Brain microvascular endothelial cell (primary cell): Measurements from ENCODE around the gene CES1.
"Not testable (repeated sequence)": the region's sequence is repeated elsewhere in the genome, so short reads cannot be mapped to it uniquely, and the experiment has no call there.

Source experiments
- DNase-seq: peaks from one replicate; pipeline ENCODE4 v3.0.0-alpha.2; 2020
- H3K27ac ChIP-seq: fragments of 250-450 bp; sonication (Bioruptor Pico); 2 replicates; pipeline ENCODE4 v1.5.1; 2020; ENCODE audit warnings: mild to moderate bottlenecking, moderate library complexity
- H3K27me3 ChIP-seq: fragments of 250-450 bp; sonication (Bioruptor Pico); replicated peaks from 2 replicates; pipeline ENCODE4 v1.5.1; 2020; ENCODE audit warnings: mild to moderate bottlenecking
- H3K36me3 ChIP-seq: fragments of 250-450 bp; sonication (Bioruptor Pico); replicated peaks from 2 replicates; pipeline ENCODE4 v1.5.1; 2020; ENCODE audit warnings: mild to moderate bottlenecking
- H3K4me3 ChIP-seq: 2 replicates; pipeline ENCODE4 v1.5.1; 2011; ENCODE audit warnings: low read depth, mild to moderate bottlenecking, control low read depth, low read length, moderate library complexity
- in situ Hi-C: cut with HindIII; loops from 2 replicates; pipeline ENCODE4 v1.10.0; 2017; ENCODE audit warnings: low sequenced_read_pairs, low pct_ligation_motif_present
- TF ChIP-seq, protein P1 (sequence below): IDR thresholded peaks from 2 replicates; pipeline ENCODE4 v1.5.1; 2011; ENCODE audit warnings: low read depth, mild to moderate bottlenecking, moderate library complexity, low read length, control low read depth, inconsistent platforms; ENCODE audit errors: missing control alignments

The CES1 gene

DNA sequence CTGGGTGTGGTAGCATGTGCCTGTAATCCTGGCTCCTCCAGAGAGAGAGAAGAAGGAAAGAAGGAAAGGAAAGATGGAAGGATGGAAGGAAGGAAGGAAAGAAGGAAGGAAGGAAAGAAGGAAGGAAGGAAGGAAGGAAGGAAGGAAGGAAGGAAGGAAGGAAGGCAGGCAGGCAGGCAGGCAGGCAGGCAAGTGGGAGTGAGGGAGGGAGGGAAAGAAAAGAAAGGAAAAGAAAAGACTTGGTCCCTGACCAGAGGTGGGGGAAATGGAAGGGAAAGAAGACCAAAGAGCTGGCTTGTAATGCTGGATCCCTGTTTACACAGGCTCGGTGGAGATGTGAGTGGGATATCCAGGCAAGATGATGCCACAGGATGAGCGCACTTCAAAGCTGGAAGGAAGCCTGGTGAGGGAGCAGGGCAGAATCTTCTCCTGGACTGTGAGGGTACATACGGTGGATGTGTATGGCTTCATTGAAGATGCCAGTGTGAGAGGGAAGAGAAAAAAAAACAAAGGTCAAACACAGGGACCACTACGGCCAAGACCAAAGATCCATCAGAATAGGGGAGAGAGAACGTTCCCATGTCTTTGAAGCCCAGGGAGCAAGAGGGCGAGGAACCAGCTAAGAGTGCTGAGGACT lies 2.1 kb downstream of the CES1 start:
- Histone ChIP-seq H3K4me3 (no peak overlapping the region), H3K36me3 (no peaks in the 10 kb centered on the region), H3K27ac (no peak overlapping the region), H3K27me3 (no peaks in the 10 kb centered on the region)
- in situ Hi-C loops, result loop anchor here (25.0 kb wide), 1 partner anchor 393 kb away; no protein-coding TSS in a partner anchor
- TF ChIP-seq, protein P1, sequence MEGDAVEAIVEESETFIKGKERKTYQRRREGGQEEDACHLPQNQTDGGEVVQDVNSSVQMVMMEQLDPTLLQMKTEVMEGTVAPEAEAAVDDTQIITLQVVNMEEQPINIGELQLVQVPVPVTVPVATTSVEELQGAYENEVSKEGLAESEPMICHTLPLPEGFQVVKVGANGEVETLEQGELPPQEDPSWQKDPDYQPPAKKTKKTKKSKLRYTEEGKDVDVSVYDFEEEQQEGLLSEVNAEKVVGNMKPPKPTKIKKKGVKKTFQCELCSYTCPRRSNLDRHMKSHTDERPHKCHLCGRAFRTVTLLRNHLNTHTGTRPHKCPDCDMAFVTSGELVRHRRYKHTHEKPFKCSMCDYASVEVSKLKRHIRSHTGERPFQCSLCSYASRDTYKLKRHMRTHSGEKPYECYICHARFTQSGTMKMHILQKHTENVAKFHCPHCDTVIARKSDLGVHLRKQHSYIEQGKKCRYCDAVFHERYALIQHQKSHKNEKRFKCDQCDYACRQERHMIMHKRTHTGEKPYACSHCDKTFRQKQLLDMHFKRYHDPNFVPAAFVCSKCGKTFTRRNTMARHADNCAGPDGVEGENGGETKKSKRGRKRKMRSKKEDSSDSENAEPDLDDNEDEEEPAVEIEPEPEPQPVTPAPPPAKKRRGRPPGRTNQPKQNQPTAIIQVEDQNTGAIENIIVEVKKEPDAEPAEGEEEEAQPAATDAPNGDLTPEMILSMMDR, result no peak
- no peak for DNase-seq

DNA sequence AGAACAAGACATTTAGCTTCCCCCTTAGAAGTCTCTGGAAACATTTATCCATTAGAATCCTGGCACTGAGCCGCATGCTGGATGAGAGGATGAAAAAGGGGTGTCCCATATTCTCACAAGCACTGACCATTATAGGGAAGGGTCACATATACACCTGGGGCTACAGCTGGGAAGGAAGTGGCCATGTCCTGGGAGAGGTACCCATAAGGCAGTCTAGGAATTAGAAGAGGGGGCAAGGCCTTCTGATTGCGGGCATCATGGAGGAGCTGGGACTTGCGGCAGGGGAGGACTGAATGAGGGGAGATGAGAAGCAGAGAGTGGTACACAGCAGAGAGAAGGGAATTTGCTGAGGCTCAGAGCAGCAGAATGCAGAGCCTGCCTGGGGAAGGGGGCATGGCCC lies 3.7 kb downstream of the CES1 start:
- H3K27ac ChIP-seq, DNase-seq, H3K4me3 ChIP-seq, H3K36me3 ChIP-seq, H3K27me3 ChIP-seq: not testable (repeated sequence)
- in situ Hi-C loops, result loop anchor here (25.0 kb wide), 1 partner anchor 392 kb away; no protein-coding TSS in a partner anchor

GRCh38 chr16:55828680-55829079 lies 4.2 kb downstream of the CES1 start:
- no peak overlapping the region for H3K4me3 ChIP-seq
- in situ Hi-C loops, result loop anchor here (25.0 kb wide), 1 partner anchor 391 kb away; no protein-coding TSS in a partner anchor
- H3K27ac ChIP-seq, result no peak overlapping the region
- H3K36me3 ChIP-seq, result no peaks in the 10 kb centered on the region
- H3K27me3 ChIP-seq, result no peaks in the 10 kb centered on the region
- no peak for DNase-seq
- TF ChIP-seq, protein P1, result no peak

- no peaks in the 10 kb centered on the region for H3K36me3 ChIP-seq
- TF ChIP-seq, protein P1, result no peak
- in situ Hi-C loops, result loop anchor here (25.0 kb wide), 1 partner anchor 388 kb away; no protein-coding TSS in a partner anchor
- H3K27ac ChIP-seq, result no peak overlapping the region
- H3K27me3 ChIP-seq, result no peaks in the 10 kb centered on the region
- H3K4me3 ChIP-seq, result no peak overlapping the region
- no peak for DNase-seq
Observed at GRCh38 chr16:55825115-55825728, 7.7 kb downstream of the CES1 start.

DNA sequence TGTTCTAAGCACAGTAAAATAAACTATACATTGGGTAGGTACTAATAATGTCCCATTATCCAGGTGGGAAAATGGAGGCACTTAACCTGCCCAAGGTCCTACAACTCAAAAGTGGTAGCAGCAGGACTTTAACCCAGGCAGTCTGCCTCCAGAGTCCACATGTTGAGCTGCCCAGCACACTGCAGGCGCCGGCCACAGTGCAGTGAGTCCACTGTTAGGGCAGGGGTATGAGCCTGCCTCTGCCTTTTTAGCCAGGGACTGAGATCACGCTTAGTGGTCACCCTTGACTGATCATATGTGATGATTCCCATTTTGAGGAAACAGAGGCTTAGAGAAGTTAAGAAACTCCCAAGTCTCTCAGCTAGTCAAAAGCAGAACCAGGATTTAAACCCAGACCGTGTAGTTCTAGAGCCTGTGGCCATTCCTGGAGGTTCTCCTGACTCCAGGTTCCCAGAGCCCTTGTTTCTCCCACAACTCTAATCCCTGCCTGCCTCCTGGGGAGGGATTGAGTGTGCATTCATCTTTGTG lies 8.4 kb downstream of the CES1 start:
- in situ Hi-C loops, result no loop called here
- Histone ChIP-seq H3K36me3 (no peaks in the 10 kb centered on the region), H3K27ac (no peak overlapping the region), H3K4me3 (no peak overlapping the region), H3K27me3 (no peaks in the 10 kb centered on the region)
- TF ChIP-seq, protein P1, result no peak
- no peak for DNase-seq

DNA sequence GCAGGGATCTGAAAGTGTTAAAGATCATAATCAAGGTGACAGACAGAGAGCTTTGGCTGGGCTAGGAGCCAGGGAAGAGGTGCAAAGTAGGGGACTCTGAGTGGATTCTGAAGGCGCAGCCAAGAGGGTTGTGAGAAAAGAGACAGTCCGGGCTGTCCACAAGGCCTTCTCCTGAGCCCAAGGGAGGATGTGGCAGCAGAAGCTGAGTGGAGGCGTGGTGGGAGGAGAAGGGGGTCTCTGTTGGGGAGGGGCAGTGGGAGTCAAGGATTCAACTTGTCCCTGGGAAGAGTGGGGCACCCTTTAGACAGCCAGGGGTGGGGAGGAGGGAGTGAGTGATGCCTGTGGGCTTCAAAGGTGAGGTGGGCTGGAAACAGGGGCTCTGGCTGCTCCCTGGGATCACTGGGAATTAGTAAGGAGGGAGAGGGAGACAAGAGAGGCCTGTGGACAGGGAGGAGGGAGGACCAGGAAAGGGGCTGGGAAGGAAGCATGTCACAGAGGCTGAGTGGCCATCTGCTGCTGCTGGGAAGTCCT lies 10.6 kb downstream of the CES1 start:
- Histone ChIP-seq H3K36me3 (no peaks in the 10 kb centered on the region), H3K27ac (no peak overlapping the region), H3K27me3 (no peaks in the 10 kb centered on the region), H3K4me3 (no peak overlapping the region)
- DNase-seq, result no peak
- in situ Hi-C loops, result no loop called here
- TF ChIP-seq, protein P1, result no peak
